Central memory CD8-positive, alpha-beta T cell (primary cell): Measurements from ENCODE around the gene AMIGO2.

Source experiments
- ATAC-seq: fragments of 150-1000 bp; cut with Tn5 transposase; replicated peaks from 2 replicates; pipeline ENCODE4 v1.10.0; 2022; ENCODE audit warnings: mild to moderate bottlenecking, moderate FRiP score, moderate number of reproducible peaks; ENCODE audit not compliant: poor library complexity, severe bottlenecking; ENCODE audit errors: extremely low read depth
- DNase-seq, 2 donors: peaks; one replicate each; pipeline ENCODE4 v3.0.0; 2021; ENCODE audit warnings: low spot score in 2 of 2
- H3K27ac Mint-ChIP-seq: one replicate; pipeline ENCODE4 v1.8.0; 2022; ENCODE audit warnings: low read depth, mild to moderate bottlenecking, moderate library complexity, mixed read lengths
- H3K27me3 Mint-ChIP-seq: one replicate; pipeline ENCODE4 v1.8.0; 2022; ENCODE audit warnings: mixed read lengths
- H3K36me3 Mint-ChIP-seq: one replicate; pipeline ENCODE4 v1.8.0; 2022; ENCODE audit warnings: mild to moderate bottlenecking, moderate library complexity, mixed read lengths; ENCODE audit not compliant: insufficient read depth
- H3K4me1 Mint-ChIP-seq: one replicate; pipeline ENCODE4 v1.8.0; 2022; ENCODE audit warnings: mixed read lengths
- H3K4me3 Mint-ChIP-seq: one replicate; pipeline ENCODE4 v1.8.0; 2022; ENCODE audit warnings: mild to moderate bottlenecking, moderate library complexity, mixed read lengths
- H3K9me3 Mint-ChIP-seq: one replicate; pipeline ENCODE4 v1.8.0; 2022; ENCODE audit warnings: mixed read lengths

The AMIGO2 gene

GRCh38 chr12:47110011-47110541, 30.3 kb upstream of the AMIGO2 start:
- no peak for DNase-seq
- H3K4me3 Mint-ChIP-seq = no peak overlapping the region
- no peak overlapping the region for H3K27ac Mint-ChIP-seq
- peaks cover 28% of the 10 kb centered on the region for H3K4me1 Mint-ChIP-seq
- no peak for ATAC-seq
- peaks cover 9% of the 10 kb centered on the region for H3K36me3 Mint-ChIP-seq
- H3K27me3 Mint-ChIP-seq = no peaks in the 10 kb centered on the region
- H3K9me3 Mint-ChIP-seq = no peaks in the 10 kb centered on the region

GRCh38 chr12:47107926-47108325, 28.2 kb upstream of the AMIGO2 start:
- H3K9me3 Mint-ChIP-seq = no peaks in the 10 kb centered on the region
- ATAC-seq (no peak), DNase-seq (no peak)
- H3K4me1 Mint-ChIP-seq = peaks cover 25% of the 10 kb centered on the region
- H3K27ac Mint-ChIP-seq = no peak overlapping the region
- no peaks in the 10 kb centered on the region for H3K27me3 Mint-ChIP-seq
- no peak overlapping the region for H3K4me3 Mint-ChIP-seq
- peaks cover 4% of the 10 kb centered on the region for H3K36me3 Mint-ChIP-seq

GRCh38 chr12:47107446-47107845, 27.7 kb upstream of the AMIGO2 start:
- no peaks in the 10 kb centered on the region for H3K27me3 Mint-ChIP-seq
- H3K36me3 Mint-ChIP-seq = peaks cover 4% of the 10 kb centered on the region
- no peak for DNase-seq
- no peak for ATAC-seq
- H3K27ac Mint-ChIP-seq = no peak overlapping the region
- no peak overlapping the region for H3K4me3 Mint-ChIP-seq
- peaks cover 20% of the 10 kb centered on the region for H3K4me1 Mint-ChIP-seq
- no peaks in the 10 kb centered on the region for H3K9me3 Mint-ChIP-seq

GRCh38 chr12:47105914-47106674, 26.3 kb upstream of the AMIGO2 start:
- Mint-ChIP-seq H3K4me3 (no peak overlapping the region), H3K27ac (no peak overlapping the region), H3K27me3 (no peaks in the 10 kb centered on the region), H3K4me1 (peaks cover 8% of the 10 kb centered on the region), H3K9me3 (no peaks in the 10 kb centered on the region), H3K36me3 (peaks cover 4% of the 10 kb centered on the region)
- no peak for ATAC-seq
- DNase-seq = no peak

GRCh38 chr12:47102845-47103651, 23.3 kb upstream of the AMIGO2 start:
- ATAC-seq (no peak), DNase-seq (no peak)
- H3K4me3 Mint-ChIP-seq = no peak overlapping the region
- H3K4me1 Mint-ChIP-seq = no peaks in the 10 kb centered on the region
- H3K9me3 Mint-ChIP-seq = no peaks in the 10 kb centered on the region
- H3K27ac Mint-ChIP-seq = no peak overlapping the region
- no peaks in the 10 kb centered on the region for H3K36me3 Mint-ChIP-seq
- no peaks in the 10 kb centered on the region for H3K27me3 Mint-ChIP-seq

- Mint-ChIP-seq H3K27me3 (no peaks in the 10 kb centered on the region), H3K4me3 (no peak overlapping the region), H3K36me3 (no peaks in the 10 kb centered on the region), H3K9me3 (no peaks in the 10 kb centered on the region), H3K27ac (no peak overlapping the region), H3K4me1 (peaks cover under 1% of the 10 kb centered on the region)
- no peak for DNase-seq
- ATAC-seq = no peak
Measured at GRCh38 chr12:47102406-47102805, 22.6 kb upstream of the AMIGO2 start.

GRCh38 chr12:47100160-47100559, 20.4 kb upstream of the AMIGO2 start:
- Mint-ChIP-seq H3K27ac (no peak overlapping the region), H3K9me3 (no peaks in the 10 kb centered on the region), H3K27me3 (no peaks in the 10 kb centered on the region), H3K4me1 (peaks cover 12% of the 10 kb centered on the region), H3K4me3 (no peak overlapping the region), H3K36me3 (no peaks in the 10 kb centered on the region)
- ATAC-seq (no peak), DNase-seq (no peak)

GRCh38 chr12:47099610-47100009, 19.9 kb upstream of the AMIGO2 start:
- Mint-ChIP-seq H3K9me3 (no peaks in the 10 kb centered on the region), H3K4me1 (peaks cover 14% of the 10 kb centered on the region), H3K27me3 (no peaks in the 10 kb centered on the region), H3K27ac (no peak overlapping the region), H3K36me3 (no peaks in the 10 kb centered on the region), H3K4me3 (no peak overlapping the region)
- ATAC-seq = no peak
- no peak for DNase-seq

GRCh38 chr12:47098099-47098498, 18.3 kb upstream of the AMIGO2 start:
- ATAC-seq = no peak
- no peak overlapping the region for H3K27ac Mint-ChIP-seq
- no peak overlapping the region for H3K4me3 Mint-ChIP-seq
- DNase-seq = no peak
- no peaks in the 10 kb centered on the region for H3K27me3 Mint-ChIP-seq
- peaks cover 29% of the 10 kb centered on the region for H3K4me1 Mint-ChIP-seq
- H3K36me3 Mint-ChIP-seq = no peaks in the 10 kb centered on the region
- no peaks in the 10 kb centered on the region for H3K9me3 Mint-ChIP-seq

GRCh38 chr12:47097276-47097896, 17.6 kb upstream of the AMIGO2 start:
- Mint-ChIP-seq H3K4me1 (peaks cover 34% of the 10 kb centered on the region), H3K27ac (no peak overlapping the region), H3K36me3 (no peaks in the 10 kb centered on the region), H3K4me3 (no peak overlapping the region), H3K9me3 (no peaks in the 10 kb centered on the region), H3K27me3 (no peaks in the 10 kb centered on the region)
- no peak for ATAC-seq
- DNase-seq = no peak

- Mint-ChIP-seq H3K4me3 (no peak overlapping the region), H3K4me1 (peaks cover 43% of the 10 kb centered on the region), H3K36me3 (no peaks in the 10 kb centered on the region), H3K27ac (peak overlapping the region; percentile 95), H3K27me3 (no peaks in the 10 kb centered on the region), H3K9me3 (no peaks in the 10 kb centered on the region)
- DNase-seq (no peak), ATAC-seq (no peak)
Measured at GRCh38 chr12:47095446-47096236, 15.9 kb upstream of the AMIGO2 start.

- DNase-seq (no peak), ATAC-seq (no peak)
- Mint-ChIP-seq H3K4me1 (peaks cover 43% of the 10 kb centered on the region), H3K27ac (peak overlapping the region; percentile 95), H3K4me3 (no peak overlapping the region), H3K9me3 (no peaks in the 10 kb centered on the region), H3K36me3 (no peaks in the 10 kb centered on the region), H3K27me3 (no peaks in the 10 kb centered on the region)
Measured at GRCh38 chr12:47094804-47095203, 15.0 kb upstream of the AMIGO2 start.
